HepG2 (cell line): ENCODE measurements around the gene SF3B5.

Experiments used
- FOSL1 ChIP-seq: sonication (generic); formaldehyde crosslinking; IDR thresholded peaks from 2 replicates; pipeline ENCODE4 v1.9.0; 2021; ENCODE audit warnings: missing genetic modification reagents, borderline replicate concordance
- NPAS2 ChIP-seq: sonication (generic); formaldehyde crosslinking; IDR thresholded peaks from 2 replicates; pipeline ENCODE4 v1.8.0; 2022; ENCODE audit warnings: mild to moderate bottlenecking, missing genetic modification reagents, borderline replicate concordance
- TF ChIP-seq, protein P1 (sequence below): sonication (generic); formaldehyde crosslinking; IDR thresholded peaks from 2 replicates; pipeline ENCODE4 v1.8.1; 2023; ENCODE audit warnings: mild to moderate bottlenecking, missing genetic modification reagents, borderline replicate concordance

DNA sequence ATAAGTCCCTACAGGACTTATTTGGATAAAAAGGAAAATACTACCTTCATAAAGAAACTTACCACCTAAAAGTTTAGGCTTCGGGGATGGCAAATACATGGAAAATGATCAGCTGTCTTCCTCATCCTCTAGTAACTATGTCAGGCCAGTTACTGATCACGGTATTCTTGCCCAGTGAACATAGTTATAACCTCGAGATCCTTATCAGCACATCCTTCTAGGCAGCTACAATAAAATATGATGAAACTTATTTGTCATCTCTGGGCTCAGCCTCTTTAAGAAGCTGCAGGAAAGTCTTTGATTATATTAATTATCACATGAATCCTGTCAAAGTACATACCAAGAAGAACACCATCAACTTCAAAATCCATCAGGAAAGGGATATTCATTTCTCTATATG is 41.8 kb downstream of the SF3B5 start:
- TF ChIP-seq, protein P1, sequence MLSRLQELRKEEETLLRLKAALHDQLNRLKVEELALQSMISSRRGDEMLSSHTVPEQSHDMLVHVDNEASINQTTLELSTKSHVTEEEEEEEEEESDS (CRISPR knock-in tag), result no peak
- no peak for TF ChIP-seq FOSL1 (CRISPR knock-in tag)
- TF ChIP-seq NPAS2, result no peak
